ENCODE measurements around the gene PADI1. TPM values are rescaled to one million over a fixed set of nuclear protein-coding genes. Genes with fewer than 3 reads are reported as not detected.

The PADI1 gene
- total RNA-seq, 2 experiments from 2014 or later, result not detected

GRCh38 chr1:17192394-17193221 is 12.3 kb upstream of the PADI1 start:
- POLR2A ChIA-PET, result no interaction called here
- BruUV-seq (replicated peaks), result no TSS peak
- no peak overlapping the region for H3K4me2 ChIP-seq (ENCODE audit: low read length)

GRCh38 chr1:17193222-17194132 is 11.5 kb upstream of the PADI1 start:
- CTCF ChIA-PET (ENCODE audit: unreplicated experiment), result no interaction called here

More at GRCh38 chr1:17192394-17193221, 12.3 kb upstream of the PADI1 start:
- Histone ChIP-seq H3K4me1 (ENCODE audit: insufficient read depth, low read length, poor library complexity, severe bottlenecking) (no peaks in the 10 kb centered on the region), H3K27ac (ENCODE audit: low read depth, low read length, poor library complexity, severe bottlenecking) (no peak overlapping the region), H3K36me3 (ENCODE audit: insufficient read depth, low read length) (no peaks in the 10 kb centered on the region), H3K4me3 (ENCODE audit: low read depth, low read length, poor library complexity, severe bottlenecking) (no peak overlapping the region), H3K9me2 (ENCODE audit: insufficient read depth, low read length) (no peaks in the 10 kb centered on the region), H3K79me2 (ENCODE audit: insufficient read depth, low read depth, low read length) (no peaks in the 10 kb centered on the region), H2AFZ (ENCODE audit: low read length) (0 out of 2 replicates have a peak overlapping the region, but pooled peaks have one; percentile 1), H4K20me1 (ENCODE audit: insufficient read depth, low read length) (no peaks in the 10 kb centered on the region), H3K9me3 (ENCODE audit: low read length) (peaks cover 7% of the 10 kb centered on the region)
- no peak for DNase-seq (ENCODE audit: low spot score)
- CTCF ChIA-PET (ENCODE audit: unreplicated experiment), result no interaction called here
- no peak for TF ChIP-seq CTCF (conservative IDR thresholded peaks at IDR 0.05; ENCODE audit: low read length)
- TF ChIP-seq EZH2phosphoT487 (IDR thresholded peaks at IDR 0.05; ENCODE audit: borderline replicate concordance, low read depth, low read length), result no peak
- intact Hi-C loops (cut with micrococcal nuclease; ENCODE audit: unreplicated experiment), result no loop called here

More at GRCh38 chr1:17193222-17194132, 11.5 kb upstream of the PADI1 start:
- no TSS peak for BruUV-seq (replicated peaks)
- no peak overlapping the region for H2AFZ ChIP-seq (ENCODE audit: low read length)
- H3K36me3 ChIP-seq (ENCODE audit: insufficient read depth, low read length), result no peaks in the 10 kb centered on the region
- H3K79me2 ChIP-seq (ENCODE audit: insufficient read depth, low read depth, low read length), result no peaks in the 10 kb centered on the region
- TF ChIP-seq CTCF (conservative IDR thresholded peaks at IDR 0.05; ENCODE audit: low read length) (no peak), EZH2phosphoT487 (IDR thresholded peaks at IDR 0.05; ENCODE audit: borderline replicate concordance, low read depth, low read length) (no peak)
- no peak for DNase-seq (ENCODE audit: low spot score)
- H3K4me1 ChIP-seq (ENCODE audit: insufficient read depth, low read length, poor library complexity, severe bottlenecking), result no peaks in the 10 kb centered on the region
- H3K9me2 ChIP-seq (ENCODE audit: insufficient read depth, low read length), result no peaks in the 10 kb centered on the region
- H3K4me2 ChIP-seq (ENCODE audit: low read length), result no peak overlapping the region
- H4K20me1 ChIP-seq (ENCODE audit: insufficient read depth, low read length), result no peaks in the 10 kb centered on the region
- H3K4me3 ChIP-seq (ENCODE audit: low read depth, low read length, poor library complexity, severe bottlenecking), result no peak overlapping the region
- intact Hi-C loops (cut with micrococcal nuclease; ENCODE audit: unreplicated experiment), result no loop called here
- POLR2A ChIA-PET, result no interaction called here
- 0 out of 2 replicates have a peak, but pooled peaks cover under 1% of the 10 kb centered on the region for H3K9me3 ChIP-seq (ENCODE audit: low read length)
- no peak overlapping the region for H3K27ac ChIP-seq (ENCODE audit: low read depth, low read length, poor library complexity, severe bottlenecking)
